Left lung (tissue), 10 donors: Measurements from ENCODE around the gene ITSN1. TPM values are rescaled to one million over a fixed set of nuclear protein-coding genes. Genes with fewer than 3 reads are reported as not detected.

Experiments
- ATAC-seq: fragments of 200-7000 bp; cut with Tn5 transposase; one replicate; pipeline ENCODE4 v1.9.1; 2020; ENCODE audit warnings: moderate library complexity
- DNase-seq, 4 donors: peaks; one replicate each; pipeline ENCODE4 v3.0.0-alpha.2; 2013 to 2020
- H3K27ac ChIP-seq, 2 donors: fragments of 200-600 bp; sonication (generic) in 1 of 2; one replicate each; pipeline versions ENCODE4 v1.5.0 to v1.8.0; 2020 to 2021
- H3K27me3 ChIP-seq, 2 donors: fragments of 200-600 bp; sonication (generic) in 1 of 2; one replicate each; pipeline versions ENCODE4 v1.5.0 to v1.8.0; 2020 to 2021
- H3K36me3 ChIP-seq, 2 donors: fragments of 200-600 bp; sonication (generic) in 1 of 2; one replicate each; pipeline versions ENCODE4 v1.5.0 to v1.8.0; 2020 to 2021
- H3K4me1 ChIP-seq, 2 donors: fragments of 200-600 bp; one replicate each; pipeline ENCODE4 v1.8.0; 2021
- H3K4me3 ChIP-seq, 2 donors: fragments of 200-600 bp; sonication (generic) in 1 of 2; one replicate each; pipeline versions ENCODE4 v1.5.0 to v1.8.0; 2020 to 2021; ENCODE audit warnings: mild to moderate bottlenecking in 1 of 2
- H3K9me3 ChIP-seq, 2 donors: fragments of 200-600 bp; sonication (generic) in 1 of 2; one replicate each; pipeline versions ENCODE4 v1.5.0 to v1.8.0; 2020 to 2021
- intact Hi-C, 2 donors: fragments of 100-400 bp; cut with DNase I; formaldehyde crosslinking; loops; one replicate each; pipeline versions ENCODE4 v1.11.2 to v1.14.2; 2022
- polyA plus RNA-seq, 6 donors: library from polyadenylated mRNA; unstranded; fragments of 120-200 nt; gene quantifications; one replicate each; pipeline ENCODE4 v1.2.1, GENCODE V29; 2013; ENCODE audit not compliant: insufficient read length in 6 of 6
- total RNA-seq, 2 donors: library from RNA; stranded (reverse); fragmentation: NEBNext Ultra II Directional; extraction: Animal tissue kit (Norgen Biotek cat#: 25700); gene quantifications; one replicate each; pipeline ENCODE4 v1.2.1, GENCODE V29; 2021
- TF ChIP-seq, protein P1 (sequence below), 2 donors: fragments of 200-600 bp; sonication (generic) in 1 of 2; IDR thresholded peaks; one replicate each; pipeline versions ENCODE4 v1.5.0 to v1.8.0; 2021; ENCODE audit warnings: antibody characterized with exemption in 2 of 2
- donor health status: DM: no; HTN: yes; CAD: no.
- donor health status: DM: no; HTN: no; CAD: no.

The ITSN1 gene
- total and polyA plus RNA-seq, 8 donors: 38.9 to 59.1 (median 50.8) TPM

DNA sequence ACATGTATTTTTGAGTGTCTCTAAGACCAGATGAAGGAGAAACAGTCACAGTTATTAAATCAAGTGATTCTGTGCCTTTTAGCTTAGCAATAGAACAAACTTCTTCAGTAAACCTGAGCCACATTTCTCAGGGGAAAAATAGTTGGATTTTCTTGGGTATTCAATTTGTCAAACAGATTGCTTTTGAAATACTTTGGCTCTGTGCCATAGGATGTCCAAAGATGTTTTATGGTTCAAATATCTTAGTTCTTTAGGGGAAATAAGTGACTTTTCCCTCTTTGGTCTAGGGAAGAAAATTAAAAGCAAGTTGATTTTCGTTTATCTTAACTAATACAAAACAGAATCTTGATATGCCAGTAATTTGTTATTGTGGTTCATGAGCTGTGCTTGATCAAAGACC is 147.4 kb downstream of the ITSN1 start:
- DNase-seq: no peak
- no peaks in the 10 kb centered on the region for H3K9me3 ChIP-seq
- intact Hi-C loops: no loop called here

DNA sequence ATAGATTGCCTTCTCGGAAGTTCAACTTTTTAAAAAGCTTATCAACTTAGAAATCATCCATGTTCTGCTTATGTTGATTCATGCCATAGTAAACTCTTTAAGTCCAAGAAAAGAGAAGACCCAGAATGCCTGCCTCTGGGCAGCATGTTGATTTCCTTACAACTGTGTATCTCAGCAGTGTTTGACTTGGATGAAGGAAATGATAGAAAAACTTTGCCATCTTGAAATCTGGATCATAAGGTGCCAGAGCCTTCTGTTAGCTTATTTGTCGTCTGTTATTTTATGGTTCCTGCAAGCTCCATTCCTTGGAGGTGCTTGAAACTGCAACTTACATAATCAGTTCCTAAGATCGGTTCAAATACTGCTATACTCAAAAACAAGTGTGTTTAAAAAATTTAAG is 148.8 kb downstream of the ITSN1 start:
- H3K27ac ChIP-seq: no peak overlapping the region
- H3K4me1 ChIP-seq: no peaks in the 10 kb centered on the region
- no peaks in the 10 kb centered on the region for H3K27me3 ChIP-seq
- H3K36me3 ChIP-seq: peaks cover 0 to 22% of the 10 kb centered on the region in 2 donors
- no peaks in the 10 kb centered on the region for H3K9me3 ChIP-seq
- no peak for ATAC-seq
- DNase-seq: no peak
- TF ChIP-seq, protein P1, sequence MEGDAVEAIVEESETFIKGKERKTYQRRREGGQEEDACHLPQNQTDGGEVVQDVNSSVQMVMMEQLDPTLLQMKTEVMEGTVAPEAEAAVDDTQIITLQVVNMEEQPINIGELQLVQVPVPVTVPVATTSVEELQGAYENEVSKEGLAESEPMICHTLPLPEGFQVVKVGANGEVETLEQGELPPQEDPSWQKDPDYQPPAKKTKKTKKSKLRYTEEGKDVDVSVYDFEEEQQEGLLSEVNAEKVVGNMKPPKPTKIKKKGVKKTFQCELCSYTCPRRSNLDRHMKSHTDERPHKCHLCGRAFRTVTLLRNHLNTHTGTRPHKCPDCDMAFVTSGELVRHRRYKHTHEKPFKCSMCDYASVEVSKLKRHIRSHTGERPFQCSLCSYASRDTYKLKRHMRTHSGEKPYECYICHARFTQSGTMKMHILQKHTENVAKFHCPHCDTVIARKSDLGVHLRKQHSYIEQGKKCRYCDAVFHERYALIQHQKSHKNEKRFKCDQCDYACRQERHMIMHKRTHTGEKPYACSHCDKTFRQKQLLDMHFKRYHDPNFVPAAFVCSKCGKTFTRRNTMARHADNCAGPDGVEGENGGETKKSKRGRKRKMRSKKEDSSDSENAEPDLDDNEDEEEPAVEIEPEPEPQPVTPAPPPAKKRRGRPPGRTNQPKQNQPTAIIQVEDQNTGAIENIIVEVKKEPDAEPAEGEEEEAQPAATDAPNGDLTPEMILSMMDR (IDR thresholded peaks at IDR 0.05): no peak
- intact Hi-C loops: no loop called here
- H3K4me3 ChIP-seq: no peak overlapping the region

More for the DNA sequence above, 147.4 kb downstream of the ITSN1 start:
- Histone ChIP-seq H3K27me3 (no peaks in the 10 kb centered on the region), H3K4me3 (no peak overlapping the region), H3K27ac (no peak overlapping the region), H3K4me1 (no peaks in the 10 kb centered on the region), H3K36me3 (peaks cover 0 to 11% of the 10 kb centered on the region in 2 donors)
- TF ChIP-seq, protein P1 (IDR thresholded peaks at IDR 0.05): no peak
- ATAC-seq: no peak

DNA sequence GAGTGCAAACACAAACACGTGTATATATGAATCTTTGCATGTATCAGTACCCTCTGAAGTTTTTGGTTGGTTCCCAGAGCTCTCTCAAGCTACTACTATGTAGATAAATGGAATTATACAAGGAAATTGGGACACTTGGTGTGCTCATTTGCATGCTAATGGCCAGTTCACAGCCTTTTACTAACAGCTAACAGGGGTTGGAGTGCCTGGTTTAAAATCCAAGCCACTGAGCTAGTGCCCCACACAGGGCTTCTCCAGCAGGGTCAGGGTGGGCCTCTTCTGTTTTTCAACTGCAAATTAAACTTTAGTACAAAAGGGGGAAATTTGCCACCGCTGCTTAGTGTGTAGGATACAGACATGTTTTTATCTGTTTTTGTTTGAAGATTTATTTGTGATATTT is 152.3 kb downstream of the ITSN1 start:
- Histone ChIP-seq H3K4me3 (no peak overlapping the region), H3K9me3 (no peaks in the 10 kb centered on the region), H3K36me3 (peaks cover 0 to 43% of the 10 kb centered on the region in 2 donors), H3K27me3 (no peaks in the 10 kb centered on the region), H3K27ac (no peak overlapping the region), H3K4me1 (no peaks in the 10 kb centered on the region)
- intact Hi-C loops: no loop called here
- DNase-seq (no peak), ATAC-seq (no peak)
- TF ChIP-seq, protein P1 (IDR thresholded peaks at IDR 0.05): no peak

DNA sequence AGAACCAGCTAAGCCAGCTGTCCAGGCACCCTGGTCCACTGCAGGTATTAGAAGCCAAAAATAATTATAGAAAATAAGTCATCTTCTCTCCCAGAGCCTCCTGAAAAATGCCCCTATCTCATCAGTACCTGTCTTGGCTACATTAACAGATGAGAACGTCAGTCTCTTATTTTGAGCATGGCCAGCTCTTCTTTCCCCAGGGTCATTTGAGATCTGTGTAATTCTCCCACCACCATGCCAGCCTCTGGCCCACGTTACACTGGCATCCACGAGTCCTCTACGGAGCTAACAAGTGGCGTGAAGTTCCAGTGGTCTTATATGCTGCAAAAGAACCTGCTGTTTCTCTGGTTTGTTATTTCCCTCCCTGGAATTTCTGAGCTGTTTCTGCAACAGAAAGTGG is 155.3 kb downstream of the ITSN1 start:
- DNase-seq (no peak), ATAC-seq (no peak)
- Histone ChIP-seq H3K27me3 (no peaks in the 10 kb centered on the region), H3K4me3 (no peak overlapping the region), H3K4me1 (peaks cover 0 to 10% of the 10 kb centered on the region in 2 donors), H3K9me3 (no peaks in the 10 kb centered on the region), H3K36me3 (peaks cover 0 to 46% of the 10 kb centered on the region in 2 donors), H3K27ac (no peak overlapping the region)
- intact Hi-C loops: no loop called here
- TF ChIP-seq, protein P1 (IDR thresholded peaks at IDR 0.05): no peak

DNA sequence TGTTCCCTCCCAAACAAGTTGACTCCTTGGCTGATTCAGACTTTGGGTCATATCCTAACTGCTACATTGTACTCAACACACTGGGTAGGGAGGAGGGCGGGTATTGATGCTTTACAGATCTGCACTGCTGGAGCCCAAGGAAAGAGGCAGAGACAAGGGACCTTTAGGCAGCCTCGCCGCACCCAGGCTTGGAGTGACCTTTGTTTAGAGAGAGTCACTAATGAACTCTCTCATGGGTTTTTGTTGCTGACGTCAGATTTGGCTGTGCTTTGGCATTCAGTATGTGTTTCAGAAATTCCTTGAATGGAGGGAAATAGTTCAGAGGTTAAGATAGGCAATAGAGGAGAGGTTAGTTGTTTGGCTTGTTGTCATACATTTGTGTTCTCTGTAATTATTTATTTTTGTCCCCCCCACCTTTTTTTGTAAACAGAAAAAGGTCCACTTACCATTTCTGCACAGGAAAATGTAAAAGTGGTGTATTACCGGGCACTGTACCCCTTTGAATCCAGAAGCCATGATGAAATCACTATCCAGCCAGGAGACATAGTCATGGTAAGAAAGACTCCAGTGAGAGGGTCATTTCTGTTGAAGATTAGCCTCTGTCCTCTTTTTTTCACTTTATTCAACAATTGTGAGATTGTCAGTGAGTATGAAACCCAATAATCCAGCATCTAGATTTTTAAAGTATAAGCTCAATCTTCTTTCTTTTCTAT is 157.2 kb downstream of the ITSN1 start:
- Histone ChIP-seq H3K36me3 (peaks cover 0 to 43% of the 10 kb centered on the region in 2 donors), H3K27me3 (no peaks in the 10 kb centered on the region), H3K4me1 (peaks cover 0 to 16% of the 10 kb centered on the region in 2 donors), H3K4me3 (no peak overlapping the region), H3K27ac (no peak overlapping the region), H3K9me3 (no peaks in the 10 kb centered on the region)
- DNase-seq (no peak), ATAC-seq (no peak)
- TF ChIP-seq, protein P1 (IDR thresholded peaks at IDR 0.05): no peak
- intact Hi-C loops: no loop called here
